Measurements from ENCODE around the gene PAX4. TPM values are rescaled to one million over a fixed set of nuclear protein-coding genes. Genes with fewer than 3 reads are reported as not detected.

PAX4 gene
- total and polyA plus RNA-seq, 9 of the 15 experiments (the other 6 are each of a cell fraction or from before 2014, with no cell fraction given) = not detected

DNA sequence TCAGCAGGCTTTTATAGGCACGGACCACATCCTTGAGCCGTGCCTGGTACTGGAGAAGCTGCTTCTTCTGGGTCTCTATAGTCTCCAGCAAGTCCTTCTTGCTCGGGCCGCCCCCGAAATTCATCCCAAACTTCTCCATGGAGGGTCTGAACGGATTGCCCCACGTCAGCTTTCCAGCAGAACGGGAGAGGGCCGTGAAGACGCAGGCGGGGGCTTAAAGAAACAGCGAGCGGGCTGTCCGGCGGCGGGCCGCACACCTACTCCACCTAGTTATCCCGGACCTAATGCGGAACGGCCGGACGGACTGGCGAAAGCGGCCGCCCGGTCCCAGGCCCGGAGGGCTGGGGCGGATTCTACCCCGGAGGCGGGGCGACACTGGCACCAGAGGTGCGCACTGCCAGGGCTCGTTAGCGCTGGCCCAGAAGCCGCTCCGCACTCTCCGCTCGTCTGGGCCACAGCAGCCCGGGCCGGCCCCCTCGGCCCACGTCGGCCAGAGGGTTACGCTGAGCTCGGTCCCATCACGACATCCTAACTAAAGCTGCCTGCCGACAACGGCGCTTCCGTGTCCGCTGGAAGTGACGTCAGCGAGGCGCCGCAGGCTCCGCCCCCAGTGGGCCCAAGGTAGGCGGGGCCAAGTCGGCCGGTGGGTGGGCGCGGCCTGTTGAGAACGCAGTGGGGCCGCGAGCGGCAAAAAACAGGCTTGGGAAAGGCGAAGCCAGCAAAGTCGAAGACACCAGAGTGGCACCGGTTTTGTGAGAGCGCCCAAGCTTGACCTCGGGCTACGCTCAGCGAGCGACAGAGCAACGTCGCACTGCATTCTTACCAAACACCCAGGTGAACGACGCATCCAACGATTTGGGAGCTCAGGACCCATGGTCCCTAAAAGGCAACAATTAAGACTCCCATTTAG lies 32.6 kb downstream of the PAX4 start, which contains the start of gene GCC1 (continued):
- TF ChIP-seq, protein P1, sequence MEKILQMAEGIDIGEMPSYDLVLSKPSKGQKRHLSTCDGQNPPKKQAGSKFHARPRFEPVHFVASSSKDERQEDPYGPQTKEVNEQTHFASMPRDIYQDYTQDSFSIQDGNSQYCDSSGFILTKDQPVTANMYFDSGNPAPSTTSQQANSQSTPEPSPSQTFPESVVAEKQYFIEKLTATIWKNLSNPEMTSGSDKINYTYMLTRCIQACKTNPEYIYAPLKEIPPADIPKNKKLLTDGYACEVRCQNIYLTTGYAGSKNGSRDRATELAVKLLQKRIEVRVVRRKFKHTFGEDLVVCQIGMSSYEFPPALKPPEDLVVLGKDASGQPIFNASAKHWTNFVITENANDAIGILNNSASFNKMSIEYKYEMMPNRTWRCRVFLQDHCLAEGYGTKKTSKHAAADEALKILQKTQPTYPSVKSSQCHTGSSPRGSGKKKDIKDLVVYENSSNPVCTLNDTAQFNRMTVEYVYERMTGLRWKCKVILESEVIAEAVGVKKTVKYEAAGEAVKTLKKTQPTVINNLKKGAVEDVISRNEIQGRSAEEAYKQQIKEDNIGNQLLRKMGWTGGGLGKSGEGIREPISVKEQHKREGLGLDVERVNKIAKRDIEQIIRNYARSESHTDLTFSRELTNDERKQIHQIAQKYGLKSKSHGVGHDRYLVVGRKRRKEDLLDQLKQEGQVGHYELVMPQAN (IDR thresholded peaks at IDR 0.05; ENCODE audit: borderline replicate concordance) = peak; percentile 94
- TF ChIP-seq FOXP1 (CRISPR knock-in tag; IDR thresholded peaks at IDR 0.05) (no peak), DNMT1 (IDR thresholded peaks at IDR 0.05) (no peak), HNRNPK (IDR thresholded peaks at IDR 0.05; ENCODE audit: low read depth, low read length, poor library complexity, severe bottlenecking) (no peak), ARID1B (IDR thresholded peaks at IDR 0.05) (no peak), MTF1 (CRISPR knock-in tag; IDR thresholded peaks at IDR 0.05; ENCODE audit: borderline replicate concordance) (no peak), ZNF707 (CRISPR knock-in tag; conservative IDR thresholded peaks at IDR 0.05) (no peak), PCBP2 (IDR thresholded peaks at IDR 0.05; ENCODE audit: low read depth, low read length, poor library complexity, severe bottlenecking) (no peak)
- TF ChIP-seq, protein P2, sequence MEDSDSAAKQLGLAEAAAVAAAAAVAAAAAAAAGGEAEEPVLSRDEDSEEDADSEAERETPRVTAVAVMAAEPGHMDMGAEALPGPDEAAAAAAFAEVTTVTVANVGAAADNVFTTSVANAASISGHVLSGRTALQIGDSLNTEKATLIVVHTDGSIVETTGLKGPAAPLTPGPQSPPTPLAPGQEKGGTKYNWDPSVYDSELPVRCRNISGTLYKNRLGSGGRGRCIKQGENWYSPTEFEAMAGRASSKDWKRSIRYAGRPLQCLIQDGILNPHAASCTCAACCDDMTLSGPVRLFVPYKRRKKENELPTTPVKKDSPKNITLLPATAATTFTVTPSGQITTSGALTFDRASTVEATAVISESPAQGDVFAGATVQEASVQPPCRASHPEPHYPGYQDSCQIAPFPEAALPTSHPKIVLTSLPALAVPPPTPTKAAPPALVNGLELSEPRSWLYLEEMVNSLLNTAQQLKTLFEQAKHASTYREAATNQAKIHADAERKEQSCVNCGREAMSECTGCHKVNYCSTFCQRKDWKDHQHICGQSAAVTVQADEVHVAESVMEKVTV (CRISPR knock-in tag; IDR thresholded peaks at IDR 0.05) = no peak

All from K562 (cell line).